Liver (tissue), 9 donors: ENCODE results near the gene TM9SF4. TPM values are rescaled to one million over a fixed set of nuclear protein-coding genes. Genes with fewer than 3 reads are reported as not detected.

Experiments used
- DNase-seq: peaks from one replicate; pipeline ENCODE4 v3.0.0-alpha.2; 2017; ENCODE audit warnings: low spot score
- H3K27ac ChIP-seq, 2 donors: one replicate each; pipeline ENCODE4 v1.7.0; 2013; ENCODE audit warnings: inconsistent platforms in 2 of 2, low read length in 2 of 2, control low read depth in 1 of 2, low read depth in 1 of 2, mild to moderate bottlenecking in 1 of 2
- H3K27me3 ChIP-seq, 4 donors: one replicate each; pipeline versions ENCODE4 v1.6.1 to v1.7.0; 2013; ENCODE audit warnings: low read length in 3 of 4, inconsistent platforms in 1 of 4, mild to moderate bottlenecking in 1 of 4, moderate library complexity in 1 of 4; ENCODE audit not compliant: control insufficient read depth in 4 of 4, insufficient read depth in 4 of 4
- H3K36me3 ChIP-seq, 4 donors: one replicate each; pipeline versions ENCODE4 v1.6.1 to v1.7.0; 2013; ENCODE audit warnings: low read length in 3 of 4, mild to moderate bottlenecking in 3 of 4, low read depth in 1 of 4, moderate library complexity in 1 of 4; ENCODE audit not compliant: control insufficient read depth in 4 of 4, insufficient read depth in 3 of 4
- H3K4me1 ChIP-seq, 4 donors: one replicate each; pipeline versions ENCODE4 v1.6.1 to v1.7.0; 2013; ENCODE audit warnings: low read length in 3 of 4, mild to moderate bottlenecking in 3 of 4, moderate library complexity in 1 of 4; ENCODE audit not compliant: control insufficient read depth in 4 of 4, insufficient read depth in 4 of 4
- H3K4me3 ChIP-seq, 3 donors: one replicate each; pipeline versions ENCODE4 v1.6.1 to v1.7.0; 2013; ENCODE audit warnings: low read length in 3 of 3, control low read depth in 1 of 3, low read depth in 1 of 3, mild to moderate bottlenecking in 1 of 3
- H3K9ac ChIP-seq, 2 donors: one replicate each; pipeline ENCODE4 v1.7.0; 2013; ENCODE audit warnings: low read length in 2 of 2, mild to moderate bottlenecking in 2 of 2, moderate library complexity in 2 of 2, control low read depth in 1 of 2, low read depth in 1 of 2
- H3K9me3 ChIP-seq, 4 donors: one replicate each; pipeline versions ENCODE4 v1.6.1 to v1.7.0; 2013; ENCODE audit warnings: low read length in 3 of 4; ENCODE audit not compliant: control insufficient read depth in 4 of 4
- ATF3 ChIP-seq: IDR thresholded peaks from 2 replicates; pipeline ENCODE4 v1.6.1; 2016; ENCODE audit warnings: antibody characterized with exemption
- FOXA1 ChIP-seq: IDR thresholded peaks from 2 replicates; pipeline ENCODE4 v1.6.1; 2016; ENCODE audit warnings: antibody characterized with exemption
- FOXA2 ChIP-seq: IDR thresholded peaks from 2 replicates; pipeline ENCODE4 v1.6.1; 2016; ENCODE audit warnings: antibody characterized with exemption
- GABPA ChIP-seq, 2 donors: IDR thresholded peaks in 1 of 2; conservative IDR thresholded peaks in 1 of 2; 2 replicates each; pipeline ENCODE4 v1.6.1; 2016; ENCODE audit warnings: antibody characterized with exemption in 2 of 2, mild to moderate bottlenecking in 1 of 2, moderate library complexity in 1 of 2
- HNF4A ChIP-seq, 2 donors: conservative IDR thresholded peaks; 2 replicates each; pipeline ENCODE4 v1.6.1; 2016; ENCODE audit warnings: antibody characterized with exemption in 2 of 2, mild to moderate bottlenecking in 2 of 2
- HNF4G ChIP-seq: IDR thresholded peaks from 2 replicates; pipeline ENCODE4 v1.6.1; 2016; ENCODE audit warnings: antibody characterized with exemption
- JUND ChIP-seq, 2 donors: IDR thresholded peaks; 2 replicates each; pipeline ENCODE4 v1.6.1; 2016; ENCODE audit warnings: antibody characterized with exemption in 2 of 2
- RAD21 ChIP-seq, 2 donors: IDR thresholded peaks; 2 replicates each; pipeline ENCODE4 v1.6.1; 2016; ENCODE audit warnings: antibody characterized with exemption in 2 of 2, mild to moderate bottlenecking in 2 of 2
- RXRA ChIP-seq, 2 donors: IDR thresholded peaks; 2 replicates each; pipeline ENCODE4 v1.6.1; 2017 to 2018; ENCODE audit warnings: antibody characterized with exemption in 2 of 2, mild to moderate bottlenecking in 1 of 2
- SP1 ChIP-seq: IDR thresholded peaks from 2 replicates; pipeline ENCODE4 v1.6.1; 2018; ENCODE audit warnings: antibody characterized with exemption, mild to moderate bottlenecking
- TAF1 ChIP-seq: conservative IDR thresholded peaks from 2 replicates; pipeline ENCODE4 v1.6.1; 2016; ENCODE audit warnings: antibody characterized with exemption, mild to moderate bottlenecking
- YY1 ChIP-seq: IDR thresholded peaks from 2 replicates; pipeline ENCODE4 v1.6.1; 2016; ENCODE audit warnings: antibody characterized with exemption, mild to moderate bottlenecking
- WGBS: extraction: QIAGEN DNeasy Blood & Tissue Kit; methylation state at CpG from one replicate; pipeline ENCODE4 v1.1.7; 2013; 5-methylcytosine and 5-hydroxymethylcytosine counted together
- polyA plus RNA-seq, 2 donors: library from polyadenylated mRNA; stranded (reverse) in 1 of 2; unstranded in 1 of 2; fragments of 200-250 nt in 1 of 2; fragments of >200 nt in 1 of 2; fragmentation: Nextera tagmentation in 1 of 2; extraction: Ambion mirVana in 1 of 2; gene quantifications; one replicate each; pipeline versions ENCODE4 v1.2.1 to v1.2.3, GENCODE V29; 2013 to 2015
- total RNA-seq, 2 donors: library from RNA; depleted of rRNA; stranded (reverse); fragments of >200 nt; gene quantifications; one replicate each; pipeline ENCODE4 v1.2.3, GENCODE V29; 2014
- TF ChIP-seq, protein P1 (sequence below): IDR thresholded peaks from 2 replicates; pipeline ENCODE4 v1.6.1; 2016; ENCODE audit warnings: antibody characterized with exemption
- TF ChIP-seq, protein P2 (sequence below): fragments of 150-350 bp; IDR thresholded peaks from 2 replicates; pipeline ENCODE4 v1.5.1; 2017; ENCODE audit warnings: improper control_type of control experiment, low read depth, low read length; ENCODE audit not compliant: missing input control
- TF ChIP-seq, protein P3 (sequence below): IDR thresholded peaks from 2 replicates; pipeline ENCODE4 v1.6.1; 2016; ENCODE audit warnings: antibody characterized with exemption
- TF ChIP-seq, protein P4 (sequence below): IDR thresholded peaks from 2 replicates; pipeline ENCODE4 v1.6.1; 2016; ENCODE audit warnings: antibody characterized with exemption, mild to moderate bottlenecking
- donor health status: healthy.
- donor health status: healthy.
- donor health status: healthy.
- donor health status: healthy.
- donor health status: healthy.

Gene TM9SF4
- total and polyA plus RNA-seq, 4 donors = 15.9 to 26.2 (median 22.2) TPM

- TF ChIP-seq HNF4G = no peak
- TF ChIP-seq ATF3 = no peak
- no peak for TF ChIP-seq JUND (IDR thresholded peaks at IDR 0.05)
- no peak for TF ChIP-seq GABPA (IDR thresholded peaks at IDR 0.05 in 1 of 2, conservative IDR thresholded peaks at IDR 0.05 in 1 of 2)
- no peak for TF ChIP-seq SP1
- TF ChIP-seq, protein P1, sequence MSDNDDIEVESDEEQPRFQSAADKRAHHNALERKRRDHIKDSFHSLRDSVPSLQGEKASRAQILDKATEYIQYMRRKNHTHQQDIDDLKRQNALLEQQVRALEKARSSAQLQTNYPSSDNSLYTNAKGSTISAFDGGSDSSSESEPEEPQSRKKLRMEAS = no peak
- no peak for TF ChIP-seq RXRA (IDR thresholded peaks at IDR 0.05)
- no peak for TF ChIP-seq FOXA2
- TF ChIP-seq, protein P2, sequence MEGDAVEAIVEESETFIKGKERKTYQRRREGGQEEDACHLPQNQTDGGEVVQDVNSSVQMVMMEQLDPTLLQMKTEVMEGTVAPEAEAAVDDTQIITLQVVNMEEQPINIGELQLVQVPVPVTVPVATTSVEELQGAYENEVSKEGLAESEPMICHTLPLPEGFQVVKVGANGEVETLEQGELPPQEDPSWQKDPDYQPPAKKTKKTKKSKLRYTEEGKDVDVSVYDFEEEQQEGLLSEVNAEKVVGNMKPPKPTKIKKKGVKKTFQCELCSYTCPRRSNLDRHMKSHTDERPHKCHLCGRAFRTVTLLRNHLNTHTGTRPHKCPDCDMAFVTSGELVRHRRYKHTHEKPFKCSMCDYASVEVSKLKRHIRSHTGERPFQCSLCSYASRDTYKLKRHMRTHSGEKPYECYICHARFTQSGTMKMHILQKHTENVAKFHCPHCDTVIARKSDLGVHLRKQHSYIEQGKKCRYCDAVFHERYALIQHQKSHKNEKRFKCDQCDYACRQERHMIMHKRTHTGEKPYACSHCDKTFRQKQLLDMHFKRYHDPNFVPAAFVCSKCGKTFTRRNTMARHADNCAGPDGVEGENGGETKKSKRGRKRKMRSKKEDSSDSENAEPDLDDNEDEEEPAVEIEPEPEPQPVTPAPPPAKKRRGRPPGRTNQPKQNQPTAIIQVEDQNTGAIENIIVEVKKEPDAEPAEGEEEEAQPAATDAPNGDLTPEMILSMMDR = no peak
- TF ChIP-seq FOXA1 = no peak
- TF ChIP-seq, protein P3, sequence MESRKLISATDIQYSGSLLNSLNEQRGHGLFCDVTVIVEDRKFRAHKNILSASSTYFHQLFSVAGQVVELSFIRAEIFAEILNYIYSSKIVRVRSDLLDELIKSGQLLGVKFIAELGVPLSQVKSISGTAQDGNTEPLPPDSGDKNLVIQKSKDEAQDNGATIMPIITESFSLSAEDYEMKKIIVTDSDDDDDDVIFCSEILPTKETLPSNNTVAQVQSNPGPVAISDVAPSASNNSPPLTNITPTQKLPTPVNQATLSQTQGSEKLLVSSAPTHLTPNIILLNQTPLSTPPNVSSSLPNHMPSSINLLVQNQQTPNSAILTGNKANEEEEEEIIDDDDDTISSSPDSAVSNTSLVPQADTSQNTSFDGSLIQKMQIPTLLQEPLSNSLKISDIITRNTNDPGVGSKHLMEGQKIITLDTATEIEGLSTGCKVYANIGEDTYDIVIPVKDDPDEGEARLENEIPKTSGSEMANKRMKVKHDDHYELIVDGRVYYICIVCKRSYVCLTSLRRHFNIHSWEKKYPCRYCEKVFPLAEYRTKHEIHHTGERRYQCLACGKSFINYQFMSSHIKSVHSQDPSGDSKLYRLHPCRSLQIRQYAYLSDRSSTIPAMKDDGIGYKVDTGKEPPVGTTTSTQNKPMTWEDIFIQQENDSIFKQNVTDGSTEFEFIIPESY = no peak
- TF ChIP-seq RAD21 (IDR thresholded peaks at IDR 0.05) = no peak
- no peak for TF ChIP-seq YY1
- no peak for TF ChIP-seq HNF4A (conservative IDR thresholded peaks at IDR 0.05)
- TF ChIP-seq, protein P4, sequence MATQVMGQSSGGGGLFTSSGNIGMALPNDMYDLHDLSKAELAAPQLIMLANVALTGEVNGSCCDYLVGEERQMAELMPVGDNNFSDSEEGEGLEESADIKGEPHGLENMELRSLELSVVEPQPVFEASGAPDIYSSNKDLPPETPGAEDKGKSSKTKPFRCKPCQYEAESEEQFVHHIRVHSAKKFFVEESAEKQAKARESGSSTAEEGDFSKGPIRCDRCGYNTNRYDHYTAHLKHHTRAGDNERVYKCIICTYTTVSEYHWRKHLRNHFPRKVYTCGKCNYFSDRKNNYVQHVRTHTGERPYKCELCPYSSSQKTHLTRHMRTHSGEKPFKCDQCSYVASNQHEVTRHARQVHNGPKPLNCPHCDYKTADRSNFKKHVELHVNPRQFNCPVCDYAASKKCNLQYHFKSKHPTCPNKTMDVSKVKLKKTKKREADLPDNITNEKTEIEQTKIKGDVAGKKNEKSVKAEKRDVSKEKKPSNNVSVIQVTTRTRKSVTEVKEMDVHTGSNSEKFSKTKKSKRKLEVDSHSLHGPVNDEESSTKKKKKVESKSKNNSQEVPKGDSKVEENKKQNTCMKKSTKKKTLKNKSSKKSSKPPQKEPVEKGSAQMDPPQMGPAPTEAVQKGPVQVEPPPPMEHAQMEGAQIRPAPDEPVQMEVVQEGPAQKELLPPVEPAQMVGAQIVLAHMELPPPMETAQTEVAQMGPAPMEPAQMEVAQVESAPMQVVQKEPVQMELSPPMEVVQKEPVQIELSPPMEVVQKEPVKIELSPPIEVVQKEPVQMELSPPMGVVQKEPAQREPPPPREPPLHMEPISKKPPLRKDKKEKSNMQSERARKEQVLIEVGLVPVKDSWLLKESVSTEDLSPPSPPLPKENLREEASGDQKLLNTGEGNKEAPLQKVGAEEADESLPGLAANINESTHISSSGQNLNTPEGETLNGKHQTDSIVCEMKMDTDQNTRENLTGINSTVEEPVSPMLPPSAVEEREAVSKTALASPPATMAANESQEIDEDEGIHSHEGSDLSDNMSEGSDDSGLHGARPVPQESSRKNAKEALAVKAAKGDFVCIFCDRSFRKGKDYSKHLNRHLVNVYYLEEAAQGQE = no peak
- TF ChIP-seq TAF1 = no peak
- no peak overlapping the region for H3K9ac ChIP-seq
- no peaks in the 10 kb centered on the region for H3K27me3 ChIP-seq
- H3K4me1 ChIP-seq = no peaks in the 10 kb centered on the region
- no peak for DNase-seq
- H3K36me3 ChIP-seq = no peaks in the 10 kb centered on the region
- 86% methylated on average over 6 of the region's 6 CpGs for WGBS
- no peaks in the 10 kb centered on the region for H3K9me3 ChIP-seq
- H3K27ac ChIP-seq = no peak overlapping the region
- H3K4me3 ChIP-seq = no peak overlapping the region
These were observed 37.3 kb upstream of the TM9SF4 start for GRCh38 chr20:32072168-32072750.

DNA sequence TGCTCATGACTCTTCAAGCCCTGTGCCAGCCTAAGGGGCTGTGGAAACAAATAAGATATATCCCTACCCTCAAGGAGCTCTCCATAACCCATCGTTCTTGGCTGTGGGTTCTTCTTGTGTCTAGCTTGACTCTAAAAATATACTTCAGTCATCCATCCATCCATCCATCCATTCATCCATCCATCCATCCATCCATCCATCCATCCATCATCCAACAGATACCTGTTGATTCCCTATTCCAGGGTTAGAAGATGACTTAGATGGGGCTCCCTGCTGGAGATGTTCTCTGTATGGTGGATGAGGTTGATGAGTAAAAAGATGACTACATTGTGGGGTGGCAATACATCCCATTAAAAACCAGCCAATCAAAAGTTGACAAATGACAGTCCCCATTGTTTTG lies 34.0 kb upstream of the TM9SF4 start:
- no peak for TF ChIP-seq JUND (IDR thresholded peaks at IDR 0.05)
- TF ChIP-seq, protein P4 = no peak
- H3K4me1 ChIP-seq = no peaks in the 10 kb centered on the region
- H3K36me3 ChIP-seq = no peaks in the 10 kb centered on the region
- H3K27me3 ChIP-seq = no peaks in the 10 kb centered on the region
- DNase-seq = no peak
- H3K27ac ChIP-seq = no peak overlapping the region
- no peak overlapping the region for H3K9ac ChIP-seq
- 70% methylated on average over 1 of the region's 1 CpG for WGBS
- H3K4me3 ChIP-seq = no peak overlapping the region
- H3K9me3 ChIP-seq = no peaks in the 10 kb centered on the region
